KMS-11 (cell line): ENCODE data around the gene TBC1D9.

Experiments used
- H2AFZ ChIP-seq: fragments of 200-600 bp; sonication (generic); 2 replicates; pipeline ENCODE4 v1.6.1; 2016; ENCODE audit warnings: antibody characterized with exemption, mixed run types, low read depth
- H3K27ac ChIP-seq: fragments of 200-600 bp; sonication (generic); 2 replicates; pipeline ENCODE4 v1.6.1; 2016; ENCODE audit warnings: mild to moderate bottlenecking, mixed run types
- H3K27me3 ChIP-seq: fragments of 200-600 bp; sonication (generic); 2 replicates; pipeline ENCODE4 v1.6.1; 2017; ENCODE audit warnings: mild to moderate bottlenecking, low read depth, mixed run types, moderate library complexity; ENCODE audit not compliant: insufficient read depth
- H3K36me3 ChIP-seq: fragments of 200-600 bp; sonication (generic); 2 replicates; pipeline ENCODE4 v1.6.1; 2017; ENCODE audit warnings: mild to moderate bottlenecking, mixed run types; ENCODE audit not compliant: insufficient read depth
- H3K4me1 ChIP-seq: fragments of 200-600 bp; sonication (generic); 2 replicates; pipeline ENCODE4 v1.6.1; 2016; ENCODE audit warnings: mild to moderate bottlenecking, low read depth, mixed run types; ENCODE audit not compliant: poor library complexity, severe bottlenecking
- H3K4me2 ChIP-seq: fragments of 200-600 bp; sonication (generic); 2 replicates; pipeline ENCODE4 v1.7.0; 2016; ENCODE audit warnings: mild to moderate bottlenecking, mixed run types
- H3K4me3 ChIP-seq: fragments of 200-600 bp; sonication (generic); IDR thresholded peaks from 2 replicates; pipeline ENCODE4 v1.6.1; 2017; ENCODE audit warnings: low read depth, low read length, mixed read lengths; ENCODE audit not compliant: insufficient read depth
- H3K79me2 ChIP-seq: fragments of 200-600 bp; sonication (generic); 2 replicates; pipeline ENCODE4 v1.6.1; 2016; ENCODE audit warnings: low read depth, mixed run types; ENCODE audit not compliant: insufficient read depth
- H3K9ac ChIP-seq: fragments of 200-600 bp; sonication (generic); 2 replicates; pipeline ENCODE4 v1.6.1; 2016; ENCODE audit warnings: mild to moderate bottlenecking, mixed run types
- H4K20me1 ChIP-seq: fragments of 200-600 bp; sonication (generic); 2 replicates; pipeline ENCODE4 v1.6.1; 2016; ENCODE audit warnings: mild to moderate bottlenecking, mixed run types; ENCODE audit not compliant: insufficient read depth
- CTCF ChIP-seq: fragments of 200-600 bp; sonication (generic); conservative IDR thresholded peaks from 2 replicates; pipeline ENCODE4 v1.6.1; 2017; ENCODE audit warnings: low read depth, mild to moderate bottlenecking, antibody characterized with exemption, low read length, moderate library complexity, mixed read lengths

TBC1D9 gene

GRCh38 chr4:140799686-140800225 lies 43.6 kb upstream of the TBC1D9 start:
- Histone ChIP-seq H3K27ac (no peak overlapping the region), H3K4me1 (no peaks in the 10 kb centered on the region), H3K27me3 (no peaks in the 10 kb centered on the region), H3K9ac (no peak overlapping the region), H3K79me2 (no peaks in the 10 kb centered on the region), H3K4me3 (no peak overlapping the region), H3K36me3 (no peaks in the 10 kb centered on the region), H4K20me1 (no peaks in the 10 kb centered on the region), H2AFZ (no peak overlapping the region), H3K4me2 (no peak overlapping the region)
- TF ChIP-seq CTCF = no peak

- no peaks in the 10 kb centered on the region for H4K20me1 ChIP-seq
- no peak overlapping the region for H2AFZ ChIP-seq
- no peak overlapping the region for H3K4me3 ChIP-seq
- no peak overlapping the region for H3K9ac ChIP-seq
- TF ChIP-seq CTCF = no peak
- H3K79me2 ChIP-seq = no peaks in the 10 kb centered on the region
- no peak overlapping the region for H3K27ac ChIP-seq
- H3K4me1 ChIP-seq = no peaks in the 10 kb centered on the region
- no peaks in the 10 kb centered on the region for H3K27me3 ChIP-seq
- H3K4me2 ChIP-seq = no peak overlapping the region
- H3K36me3 ChIP-seq = no peaks in the 10 kb centered on the region
Observed at GRCh38 chr4:140793291-140793690, 37.1 kb upstream of the TBC1D9 start.

- H3K9ac ChIP-seq = no peak overlapping the region
- TF ChIP-seq CTCF = no peak
- H3K36me3 ChIP-seq = no peaks in the 10 kb centered on the region
- no peak overlapping the region for H3K4me3 ChIP-seq
- H3K4me2 ChIP-seq = no peak overlapping the region
- no peaks in the 10 kb centered on the region for H3K4me1 ChIP-seq
- no peaks in the 10 kb centered on the region for H3K27me3 ChIP-seq
- H4K20me1 ChIP-seq = no peaks in the 10 kb centered on the region
- no peak overlapping the region for H2AFZ ChIP-seq
- no peak overlapping the region for H3K27ac ChIP-seq
- no peaks in the 10 kb centered on the region for H3K79me2 ChIP-seq
Observed at GRCh38 chr4:140790765-140791164, 34.6 kb upstream of the TBC1D9 start.

- no peak overlapping the region for H3K27ac ChIP-seq
- no peak overlapping the region for H2AFZ ChIP-seq
- no peak overlapping the region for H3K4me3 ChIP-seq
- no peak overlapping the region for H3K4me2 ChIP-seq
- H3K9ac ChIP-seq = no peak overlapping the region
- H3K27me3 ChIP-seq = no peaks in the 10 kb centered on the region
- no peaks in the 10 kb centered on the region for H4K20me1 ChIP-seq
- no peaks in the 10 kb centered on the region for H3K4me1 ChIP-seq
- H3K79me2 ChIP-seq = no peaks in the 10 kb centered on the region
- no peaks in the 10 kb centered on the region for H3K36me3 ChIP-seq
- TF ChIP-seq CTCF = no peak
Observed at GRCh38 chr4:140790171-140790570, 34.0 kb upstream of the TBC1D9 start.
